HG03520 (cell line): ENCODE data around the gene ZSCAN4.

Experiments used
- ATAC-seq: cut with Tn5 transposase; IDR thresholded peaks from one replicate; pipeline ENCODE4 v1.9.1; 2021; ENCODE audit warnings: mild to moderate bottlenecking, moderate library complexity; ENCODE audit not compliant: unreplicated experiment

Gene ZSCAN4

DNA sequence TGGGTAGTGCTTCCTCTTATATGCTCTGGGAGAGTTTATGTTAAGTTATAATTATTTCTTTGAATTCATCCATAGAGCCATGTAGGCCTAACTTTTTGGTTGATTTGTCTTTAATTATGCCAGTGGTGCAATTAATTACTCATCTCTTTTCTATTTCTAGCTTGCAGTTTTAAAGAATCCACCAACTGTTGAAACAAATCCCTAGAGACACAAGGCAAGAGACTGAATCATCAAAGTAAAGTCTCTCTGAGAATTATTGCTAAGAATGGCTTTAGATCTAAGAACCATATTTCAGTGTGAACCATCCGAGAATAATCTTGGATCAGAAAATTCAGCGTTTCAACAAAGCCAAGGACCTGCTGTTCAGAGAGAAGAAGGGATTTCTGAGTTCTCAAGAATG, 7.1 kb downstream of the ZSCAN4 start:
- no peak for ATAC-seq

DNA sequence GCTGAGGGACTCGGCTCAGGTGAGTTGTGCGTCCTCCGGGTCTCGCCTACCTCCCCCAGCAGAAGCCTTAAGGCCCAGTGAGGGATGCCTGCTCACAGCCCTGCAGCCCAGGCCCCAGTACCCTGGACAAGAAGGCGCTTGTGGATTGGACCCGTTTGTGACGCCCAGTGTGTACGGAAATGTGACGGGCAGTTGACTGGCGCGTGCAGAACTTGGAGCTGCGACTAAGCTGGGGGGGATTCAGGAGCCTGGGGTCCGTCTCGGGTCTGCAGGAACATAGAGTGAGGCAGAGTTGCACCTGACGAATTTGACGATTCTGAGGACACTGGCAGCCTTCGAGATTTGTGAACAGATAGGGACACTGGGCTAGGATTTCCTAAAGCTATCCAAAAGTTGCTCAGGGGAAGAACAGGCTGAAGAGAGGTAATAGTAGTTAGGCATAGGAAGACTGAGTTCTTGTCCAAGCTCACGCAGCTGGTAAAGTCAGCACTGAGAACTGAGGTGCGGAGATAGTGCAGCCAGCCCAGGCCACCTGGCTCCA, 13.6 kb downstream of the ZSCAN4 start:
- peak; percentile 26 for ATAC-seq

DNA sequence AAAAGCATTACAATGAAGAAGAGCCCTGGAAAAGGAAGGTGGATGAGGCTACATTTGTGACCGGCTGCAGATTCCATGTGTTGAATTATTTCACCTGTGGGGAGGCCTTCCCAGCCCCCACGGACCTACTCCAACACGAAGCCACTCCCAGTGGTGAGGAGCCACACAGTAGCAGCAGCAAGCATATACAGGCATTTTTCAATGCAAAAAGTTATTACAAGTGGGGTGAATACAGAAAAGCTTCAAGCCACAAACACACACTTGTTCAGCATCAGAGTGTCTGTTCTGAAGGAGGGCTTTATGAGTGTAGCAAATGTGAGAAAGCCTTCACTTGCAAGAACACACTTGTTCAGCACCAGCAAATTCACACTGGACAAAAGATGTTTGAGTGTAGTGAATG, 18.0 kb downstream of the ZSCAN4 start:
- ATAC-seq = no peak

- ATAC-seq = no peak
Observed at GRCh38 chr19:57687363-57688010, 18.8 kb downstream of the ZSCAN4 start.

GRCh38 chr19:57688011-57688763, 19.5 kb downstream of the ZSCAN4 start:
- ATAC-seq = no peak

DNA sequence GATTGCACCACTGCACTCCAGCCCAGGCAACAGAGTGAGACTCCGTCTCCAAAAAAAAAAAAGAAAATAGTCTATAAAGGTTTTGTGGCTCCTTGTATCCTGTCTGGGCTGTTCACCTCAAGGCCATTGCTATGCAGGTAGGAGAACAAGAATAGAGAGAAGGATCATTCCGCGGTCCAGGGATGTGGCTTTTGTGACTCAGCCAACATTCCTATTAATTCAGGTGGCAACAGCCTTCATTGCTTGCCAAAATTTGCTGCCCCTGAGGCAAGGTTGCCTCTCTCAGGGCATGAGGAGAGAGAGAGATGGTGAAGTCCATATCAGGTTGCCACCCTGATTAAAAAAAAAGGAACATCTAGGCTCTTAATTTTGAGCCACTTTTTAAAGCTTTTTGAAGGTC, 21.0 kb downstream of the ZSCAN4 start:
- no peak for ATAC-seq

DNA sequence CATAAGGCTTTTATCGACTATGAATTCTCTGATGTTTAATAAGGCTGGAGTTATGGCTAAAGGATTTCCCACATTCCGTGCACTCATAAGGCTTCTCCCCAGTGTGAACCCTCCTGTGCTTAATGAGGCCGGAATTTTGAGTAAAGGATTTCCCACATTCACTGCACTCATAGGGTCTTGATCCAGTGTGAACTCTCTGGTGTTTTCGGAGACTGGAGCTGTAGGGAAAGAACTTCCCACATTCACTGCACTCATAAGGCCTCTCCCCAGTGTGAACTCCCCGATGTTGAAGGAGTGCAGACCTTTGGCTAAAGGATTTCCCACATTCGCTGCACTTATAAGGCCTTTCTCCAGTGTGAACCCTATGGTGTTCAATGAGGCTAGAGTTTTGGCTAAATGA, 32.9 kb downstream of the ZSCAN4 start:
- no peak for ATAC-seq

DNA sequence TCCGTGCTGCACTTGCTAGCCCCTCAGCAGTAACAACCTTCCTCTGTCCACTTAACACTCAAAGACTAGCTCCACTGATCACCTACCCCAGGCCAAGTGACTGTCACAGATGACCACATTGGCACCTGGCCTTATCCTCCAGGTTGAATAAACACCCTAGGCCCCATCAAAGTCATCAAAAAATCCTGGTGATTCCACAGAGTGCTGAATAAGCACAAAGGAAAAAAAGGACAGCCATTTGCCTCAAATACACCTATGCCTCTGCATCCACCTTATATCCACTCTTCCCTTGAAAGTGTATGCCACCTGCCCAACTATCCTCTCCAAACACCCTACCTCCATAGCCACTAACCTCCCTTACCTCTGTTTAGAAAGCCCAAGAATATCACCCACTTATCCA, 37.6 kb downstream of the ZSCAN4 start:
- ATAC-seq = no peak

DNA sequence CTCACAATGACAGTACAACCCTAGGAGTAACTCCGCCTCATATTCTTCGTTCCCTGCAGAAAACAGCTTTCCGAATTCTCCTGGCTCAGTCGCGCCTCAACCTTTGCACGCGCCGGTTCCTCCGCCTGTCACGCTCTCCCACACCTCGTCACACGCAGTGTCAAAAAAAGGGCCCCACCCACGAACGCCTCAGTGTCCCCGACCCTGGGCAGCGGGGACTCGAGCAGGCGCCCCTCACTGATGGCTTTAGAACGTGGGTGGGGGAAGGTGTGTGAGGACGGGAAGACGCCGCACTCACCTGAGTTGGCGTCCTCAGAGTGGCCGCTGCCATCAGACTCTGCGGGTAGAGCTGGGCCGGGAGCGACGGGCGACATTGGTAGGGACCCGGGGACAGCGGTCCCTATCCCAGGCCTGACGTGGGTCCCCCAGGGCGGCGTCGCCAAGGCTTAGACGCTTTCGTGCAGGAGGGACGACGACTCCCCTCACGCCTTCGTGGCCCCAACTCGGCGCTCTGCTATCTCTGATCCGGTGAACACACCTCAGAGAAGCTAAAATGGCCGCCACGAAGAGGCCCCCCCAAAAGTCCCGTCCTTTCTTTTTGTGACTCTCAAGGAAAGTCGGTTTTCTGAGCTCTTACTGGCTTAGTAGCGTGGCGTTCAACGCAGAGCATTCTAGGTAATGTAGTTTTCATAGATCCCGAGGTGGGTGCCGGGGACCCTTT, 40.1 kb downstream of the ZSCAN4 start, which contains the start of gene ZNF154:
Gene ZNF154 (minus strand): TSS at position 564 of the 721 bp plus-strand sequence. CDS start 233 bp downstream, at position 331.
- no peak for ATAC-seq

- ATAC-seq = no peak
Observed at GRCh38 chr19:57709616-57710015, 40.9 kb downstream of the ZSCAN4 start.

GRCh38 chr19:57712222-57712621, 43.5 kb downstream of the ZSCAN4 start:
- no peak for ATAC-seq

- no peak for ATAC-seq
Observed at GRCh38 chr19:57719424-57719823, 50.7 kb downstream of the ZSCAN4 start.

DNA sequence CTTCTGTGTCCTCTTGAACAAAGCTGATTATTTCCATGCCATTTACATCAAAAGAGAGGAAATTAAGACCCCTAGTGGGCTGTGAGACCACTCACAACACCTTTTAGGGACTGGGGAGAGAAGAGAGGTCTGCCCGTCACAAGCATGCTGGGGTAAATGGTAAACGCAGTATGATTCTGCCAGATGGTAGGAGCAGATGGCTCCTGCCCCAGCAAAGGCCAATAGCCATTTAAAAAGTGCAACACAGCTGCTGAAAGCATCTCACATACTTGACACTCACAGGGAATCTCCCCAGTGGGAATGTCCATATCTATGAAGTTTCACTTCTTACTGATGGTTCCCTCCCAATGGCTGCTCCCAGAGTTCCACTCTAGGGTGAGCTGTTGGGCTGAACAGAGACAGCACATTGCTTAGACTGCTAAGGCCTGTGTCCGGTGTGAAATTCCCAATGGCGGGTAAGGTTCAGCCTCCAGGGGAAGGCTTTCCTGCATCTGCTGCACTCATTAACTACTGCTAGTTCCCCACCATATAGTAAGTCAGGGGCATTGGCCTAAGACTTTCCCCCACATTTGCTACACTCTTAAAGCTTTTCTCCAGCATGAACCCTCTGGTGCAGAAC, 51.3 kb downstream of the ZSCAN4 start:
- no peak for ATAC-seq

DNA sequence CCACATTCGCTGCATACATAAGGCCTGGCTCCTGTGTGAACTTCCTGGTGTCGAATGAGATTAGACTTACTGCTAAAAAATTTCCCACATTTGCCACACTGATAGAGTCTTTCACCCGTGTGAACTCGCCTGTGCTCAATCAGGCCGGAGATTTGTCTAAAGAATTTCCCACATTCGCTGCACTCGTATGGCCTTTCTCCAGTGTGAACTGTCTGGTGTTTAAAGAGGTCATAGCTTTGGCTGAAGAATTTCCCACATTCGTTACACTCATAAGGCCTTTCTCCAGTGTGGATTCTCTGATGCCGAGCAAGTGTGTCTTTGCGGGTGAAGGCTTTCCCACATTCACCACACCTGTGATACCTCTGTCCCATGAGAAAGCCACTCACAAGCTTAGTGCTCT, 52.1 kb downstream of the ZSCAN4 start:
- ATAC-seq = no peak
